ENCODE measurements around the gene SYT1.

SYT1 gene

GRCh38 chr12:79164890-79165289, 300.3 kb downstream of the SYT1 start:
- TF ChIP-seq CTCF (IDR thresholded peaks at IDR 0.05): no peak
- TF ChIP-seq ZFX (IDR thresholded peaks at IDR 0.05; ENCODE audit: borderline replicate concordance): no peak
- H3K27ac ChIP-seq: no peak overlapping the region

- TF ChIP-seq ZFX (IDR thresholded peaks at IDR 0.05; ENCODE audit: borderline replicate concordance) (no peak), CTCF (IDR thresholded peaks at IDR 0.05) (no peak)
Measured at GRCh38 chr12:79168687-79169086, 304.1 kb downstream of the SYT1 start.

GRCh38 chr12:79174626-79175025, 310.1 kb downstream of the SYT1 start:
- TF ChIP-seq CTCF (IDR thresholded peaks at IDR 0.05) (peak; percentile 73), ZFX (IDR thresholded peaks at IDR 0.05; ENCODE audit: borderline replicate concordance) (no peak)

More at GRCh38 chr12:79168687-79169086, 304.1 kb downstream of the SYT1 start:
- no peak overlapping the region for H3K27ac ChIP-seq

GRCh38 chr12:79183003-79183402, 318.4 kb downstream of the SYT1 start:
- H3K27ac ChIP-seq: no peak overlapping the region
- no peak for TF ChIP-seq CTCF (IDR thresholded peaks at IDR 0.05)
- TF ChIP-seq ZFX (IDR thresholded peaks at IDR 0.05; ENCODE audit: borderline replicate concordance): no peak

More at GRCh38 chr12:79174626-79175025, 310.1 kb downstream of the SYT1 start:
- H3K27ac ChIP-seq: no peak overlapping the region

- TF ChIP-seq CTCF (IDR thresholded peaks at IDR 0.05) (no peak), ZFX (IDR thresholded peaks at IDR 0.05; ENCODE audit: borderline replicate concordance) (no peak)
- no peak overlapping the region for H3K27ac ChIP-seq
Measured at GRCh38 chr12:79183926-79184325, 319.4 kb downstream of the SYT1 start.

GRCh38 chr12:79186506-79186905, 321.9 kb downstream of the SYT1 start:
- no peak for TF ChIP-seq ZFX (IDR thresholded peaks at IDR 0.05; ENCODE audit: borderline replicate concordance)
- TF ChIP-seq CTCF (IDR thresholded peaks at IDR 0.05): no peak
- H3K27ac ChIP-seq: no peak overlapping the region

GRCh38 chr12:79187032-79187431, 322.5 kb downstream of the SYT1 start:
- no peak overlapping the region for H3K27ac ChIP-seq
- TF ChIP-seq ZFX (IDR thresholded peaks at IDR 0.05; ENCODE audit: borderline replicate concordance) (no peak), CTCF (IDR thresholded peaks at IDR 0.05) (no peak)

Measured in 22Rv1 (cell line).